NCI-H2227 treated with DMSO at 0.1 percent for 48 hours (cell line): ENCODE data around the gene PPP3CA.

ENCODE experiments used
- DNase-seq: peaks from one replicate; lab custom pipeline; 2025; lab: John Stamatoyannopoulos, UW

Gene PPP3CA

GRCh38 chr4:101331017-101331416 is 16.3 kb downstream of the PPP3CA start:
- no peak for DNase-seq

GRCh38 chr4:101329592-101329991 is 17.7 kb downstream of the PPP3CA start:
- no peak for DNase-seq

- DNase-seq, result no peak
These were observed 19.2 kb downstream of the PPP3CA start for GRCh38 chr4:101328063-101328602.

GRCh38 chr4:101326576-101326975 is 20.8 kb downstream of the PPP3CA start:
- DNase-seq, result no peak

GRCh38 chr4:101322743-101323142 is 24.6 kb downstream of the PPP3CA start:
- no peak for DNase-seq

- no peak for DNase-seq
These were observed 25.8 kb downstream of the PPP3CA start for GRCh38 chr4:101321481-101322042.

GRCh38 chr4:101315786-101316185 is 31.5 kb downstream of the PPP3CA start:
- DNase-seq, result no peak

- no peak for DNase-seq
These were observed 32.3 kb downstream of the PPP3CA start for GRCh38 chr4:101315041-101315440.

- DNase-seq, result no peak
These were observed 37.4 kb downstream of the PPP3CA start for GRCh38 chr4:101309925-101310324.

GRCh38 chr4:101307899-101308298 is 39.4 kb downstream of the PPP3CA start:
- no peak for DNase-seq

- no peak for DNase-seq
These were observed 40.3 kb downstream of the PPP3CA start for GRCh38 chr4:101306764-101307615.

GRCh38 chr4:101306225-101306624 is 41.1 kb downstream of the PPP3CA start:
- no peak for DNase-seq

- no peak for DNase-seq
These were observed 42.4 kb downstream of the PPP3CA start for GRCh38 chr4:101304916-101305315.

- DNase-seq, result no peak
These were observed 47.3 kb downstream of the PPP3CA start for GRCh38 chr4:101299899-101300540.

GRCh38 chr4:101299021-101299420 is 48.3 kb downstream of the PPP3CA start:
- no peak for DNase-seq

- no peak for DNase-seq
These were observed 51.6 kb downstream of the PPP3CA start for GRCh38 chr4:101295691-101296090.

- DNase-seq, result no peak
These were observed 52.7 kb downstream of the PPP3CA start for GRCh38 chr4:101294597-101294996.

GRCh38 chr4:101292901-101293300 is 54.4 kb downstream of the PPP3CA start:
- DNase-seq, result no peak

- DNase-seq, result no peak
These were observed 55.1 kb downstream of the PPP3CA start for GRCh38 chr4:101292214-101292613.

- no peak for DNase-seq
These were observed 56.1 kb downstream of the PPP3CA start for GRCh38 chr4:101291198-101291597.

GRCh38 chr4:101290654-101291053 is 56.7 kb downstream of the PPP3CA start:
- no peak for DNase-seq

- DNase-seq, result no peak
These were observed 58.0 kb downstream of the PPP3CA start for GRCh38 chr4:101289306-101289705.
